Measurements from ENCODE around the gene MTMR12.
A peak's percentile ranks its signal among the peaks of the same experiment; 100 is the strongest.

MTMR12 gene

DNA sequence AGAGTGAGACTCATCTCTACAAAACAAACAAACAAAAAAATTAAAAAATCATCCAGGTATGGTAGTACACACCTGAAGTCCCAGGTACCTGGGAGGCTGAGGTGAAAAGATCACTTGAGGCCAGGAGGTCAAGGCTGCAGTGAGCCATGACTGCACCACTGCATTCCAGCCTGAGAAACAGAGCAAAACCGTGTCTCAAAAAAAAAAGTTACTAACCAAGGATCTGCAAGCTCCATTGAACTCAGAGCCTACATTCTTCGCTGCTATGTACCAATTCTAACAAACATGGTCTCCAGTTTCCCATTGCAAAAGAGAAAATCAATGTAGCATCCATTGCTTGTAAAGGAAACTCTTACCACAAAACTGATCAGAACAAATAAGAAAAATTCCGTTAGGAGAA lies 33.5 kb downstream of the MTMR12 start:
- 97% methylated on average over 3 of the region's 3 CpGs for WGBS (ENCODE audit: insufficient coverage)
- no peak overlapping the region for H3K4me3 ChIP-seq (ENCODE audit: control insufficient read depth in 1 of 7, extremely low read depth in 1 of 7, insufficient read depth in 4 of 7, low read depth in 2 of 7, low read length in 6 of 7)
- DNase-seq = no peak
- peaks cover 0 to 27% (median 12%) of the 10 kb centered on the region in 4 experiments for H3K4me1 ChIP-seq (ENCODE audit: control extremely low read depth in 1 of 4, control insufficient read depth in 4 of 4, insufficient read depth in 4 of 4, low read length in 3 of 4)
- no peaks in the 10 kb centered on the region for H3K9me3 ChIP-seq (ENCODE audit: control extremely low read depth in 1 of 5, control insufficient read depth in 4 of 5, insufficient read depth in 2 of 5, low read depth in 1 of 5, low read length in 4 of 5)
- peaks cover 0 to 11% (median 5%) of the 10 kb centered on the region in 4 experiments for H3K36me3 ChIP-seq (ENCODE audit: control insufficient read depth in 4 of 4, insufficient read depth in 4 of 4, low read length in 3 of 4)
- H3K27me3 ChIP-seq (replicated peaks in 2 of 5; ENCODE audit: control insufficient read depth in 4 of 5, insufficient read depth in 5 of 5, low read length in 4 of 5) = no peaks in the 10 kb centered on the region
- CTCF ChIA-PET = interaction anchor here (1.4 to 1.8 kb wide), 2 partner anchors 25 to 50 kb away, joined by 3 to 5 read pairs; no protein-coding TSS in a partner anchor
- POLR2A ChIA-PET = no interaction called here
- no peak overlapping the region for H3K27ac ChIP-seq (ENCODE audit: insufficient read depth in 1 of 2, low read depth in 1 of 2, low read length in 2 of 2, poor library complexity in 1 of 2, severe bottlenecking in 2 of 2)

GRCh38 chr5:32278406-32278805 lies 34.3 kb downstream of the MTMR12 start:
- 80% methylated on average over 3 of the region's 3 CpGs for WGBS (ENCODE audit: insufficient coverage)
- Histone ChIP-seq H3K4me1 (ENCODE audit: control extremely low read depth in 1 of 4, control insufficient read depth in 4 of 4, insufficient read depth in 4 of 4, low read length in 3 of 4) (peaks cover 0 to 27% (median 12%) of the 10 kb centered on the region in 4 experiments), H3K27me3 (replicated peaks in 2 of 5; ENCODE audit: control insufficient read depth in 4 of 5, insufficient read depth in 5 of 5, low read length in 4 of 5) (no peaks in the 10 kb centered on the region), H3K9me3 (ENCODE audit: control extremely low read depth in 1 of 5, control insufficient read depth in 4 of 5, insufficient read depth in 2 of 5, low read depth in 1 of 5, low read length in 4 of 5) (no peaks in the 10 kb centered on the region), H3K4me3 (ENCODE audit: control insufficient read depth in 1 of 7, extremely low read depth in 1 of 7, insufficient read depth in 4 of 7, low read depth in 2 of 7, low read length in 6 of 7) (no peak overlapping the region), H3K36me3 (ENCODE audit: control insufficient read depth in 4 of 4, insufficient read depth in 4 of 4, low read length in 3 of 4) (peaks cover 2 to 19% (median 9%) of the 10 kb centered on the region in 4 experiments), H3K27ac (ENCODE audit: insufficient read depth in 1 of 2, low read depth in 1 of 2, low read length in 2 of 2, poor library complexity in 1 of 2, severe bottlenecking in 2 of 2) (no peak overlapping the region)
- CTCF ChIA-PET = interaction anchor here (0.6 to 0.7 kb wide), 2 partner anchors 62 to 1729 kb away, joined by 3 read pairs; partner anchors contain the start of gene AMACR
- DNase-seq = peak in 2 of 3 donors; percentile 56 to 57
- POLR2A ChIA-PET = no interaction called here

DNA sequence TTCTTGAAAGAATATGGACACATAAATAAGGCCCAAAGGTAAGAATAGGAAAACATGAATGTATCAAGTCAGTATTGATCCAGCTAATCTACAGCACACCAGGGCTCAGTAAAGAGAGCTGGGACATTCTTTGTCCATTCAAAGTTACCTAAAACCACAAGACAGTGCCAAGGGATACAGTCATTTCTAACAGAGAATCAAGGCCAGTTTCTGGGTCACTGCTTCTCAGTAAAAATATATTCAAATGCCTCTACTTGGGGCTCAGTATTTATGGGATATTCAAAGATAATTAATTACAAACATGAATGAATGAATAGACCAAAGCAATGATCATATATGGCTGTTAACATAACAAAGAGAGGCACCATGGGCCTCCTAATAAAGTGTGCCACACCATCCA lies 34.9 kb downstream of the MTMR12 start:
- Histone ChIP-seq H3K36me3 (ENCODE audit: control insufficient read depth in 4 of 4, insufficient read depth in 4 of 4, low read length in 3 of 4) (peaks cover 2 to 25% (median 12%) of the 10 kb centered on the region in 4 experiments), H3K4me3 (ENCODE audit: control insufficient read depth in 1 of 7, extremely low read depth in 1 of 7, insufficient read depth in 4 of 7, low read depth in 2 of 7, low read length in 6 of 7) (no peak overlapping the region), H3K27me3 (replicated peaks in 2 of 5; ENCODE audit: control insufficient read depth in 4 of 5, insufficient read depth in 5 of 5, low read length in 4 of 5) (no peaks in the 10 kb centered on the region), H3K9me3 (ENCODE audit: control extremely low read depth in 1 of 5, control insufficient read depth in 4 of 5, insufficient read depth in 2 of 5, low read depth in 1 of 5, low read length in 4 of 5) (no peaks in the 10 kb centered on the region), H3K4me1 (ENCODE audit: control extremely low read depth in 1 of 4, control insufficient read depth in 4 of 4, insufficient read depth in 4 of 4, low read length in 3 of 4) (peaks cover 0 to 27% (median 12%) of the 10 kb centered on the region in 4 experiments), H3K27ac (ENCODE audit: insufficient read depth in 1 of 2, low read depth in 1 of 2, low read length in 2 of 2, poor library complexity in 1 of 2, severe bottlenecking in 2 of 2) (no peak overlapping the region)
- ChIA-PET CTCF (interaction anchor here (1.1 kb wide), 1 partner anchor 17 kb away, joined by 3 read pairs; no protein-coding TSS in a partner anchor), POLR2A (no interaction called here)
- no peak for DNase-seq

- ChIA-PET CTCF (interaction anchor here (0.7 to 2.7 kb wide), 5 partner anchors 8 to 51 kb away, joined by 3 to 8 read pairs (median 3); no protein-coding TSS in a partner anchor), POLR2A (no interaction called here)
- H3K36me3 ChIP-seq (ENCODE audit: control insufficient read depth in 4 of 4, insufficient read depth in 4 of 4, low read length in 3 of 4) = peaks cover 2 to 34% (median 16%) of the 10 kb centered on the region in 4 experiments
- H3K27ac ChIP-seq (ENCODE audit: insufficient read depth in 1 of 2, low read depth in 1 of 2, low read length in 2 of 2, poor library complexity in 1 of 2, severe bottlenecking in 2 of 2) = peak overlapping the region in 1 of 2 experiments; percentile 73
- H3K9me3 ChIP-seq (ENCODE audit: control extremely low read depth in 1 of 5, control insufficient read depth in 4 of 5, insufficient read depth in 2 of 5, low read depth in 1 of 5, low read length in 4 of 5) = no peaks in the 10 kb centered on the region
- H3K27me3 ChIP-seq (replicated peaks in 2 of 5; ENCODE audit: control insufficient read depth in 4 of 5, insufficient read depth in 5 of 5, low read length in 4 of 5) = no peaks in the 10 kb centered on the region
- H3K4me3 ChIP-seq (ENCODE audit: control insufficient read depth in 1 of 7, extremely low read depth in 1 of 7, insufficient read depth in 4 of 7, low read depth in 2 of 7, low read length in 6 of 7) = no peak overlapping the region
- H3K4me1 ChIP-seq (ENCODE audit: control extremely low read depth in 1 of 4, control insufficient read depth in 4 of 4, insufficient read depth in 4 of 4, low read length in 3 of 4) = peaks cover 0 to 27% (median 12%) of the 10 kb centered on the region in 4 experiments
- peak; percentile 39 to 88 (median 76) for DNase-seq
- whole genome bisulfite sequencing (ENCODE audit: insufficient coverage) = 67% methylated on average over 3 of the region's 4 CpGs
Measured at GRCh38 chr5:32276173-32276853, 36.4 kb downstream of the MTMR12 start.

- Histone ChIP-seq H3K9me3 (ENCODE audit: control extremely low read depth in 1 of 5, control insufficient read depth in 4 of 5, insufficient read depth in 2 of 5, low read depth in 1 of 5, low read length in 4 of 5) (no peaks in the 10 kb centered on the region), H3K4me1 (ENCODE audit: control extremely low read depth in 1 of 4, control insufficient read depth in 4 of 4, insufficient read depth in 4 of 4, low read length in 3 of 4) (peaks cover 0 to 24% (median 12%) of the 10 kb centered on the region in 4 experiments), H3K4me3 (ENCODE audit: control insufficient read depth in 1 of 7, extremely low read depth in 1 of 7, insufficient read depth in 4 of 7, low read depth in 2 of 7, low read length in 6 of 7) (no peak overlapping the region), H3K27ac (ENCODE audit: insufficient read depth in 1 of 2, low read depth in 1 of 2, low read length in 2 of 2, poor library complexity in 1 of 2, severe bottlenecking in 2 of 2) (no peak overlapping the region), H3K36me3 (ENCODE audit: control insufficient read depth in 4 of 4, insufficient read depth in 4 of 4, low read length in 3 of 4) (peaks cover 2 to 43% (median 23%) of the 10 kb centered on the region in 4 experiments), H3K27me3 (replicated peaks in 2 of 5; ENCODE audit: control insufficient read depth in 4 of 5, insufficient read depth in 5 of 5, low read length in 4 of 5) (no peaks in the 10 kb centered on the region)
- no peak for DNase-seq
- ChIA-PET CTCF (interaction anchor here (1.1 to 2.7 kb wide), 8 partner anchors 9 to 54 kb away, joined by 3 to 8 read pairs (median 4); no protein-coding TSS in a partner anchor), POLR2A (no interaction called here)
- WGBS (ENCODE audit: insufficient coverage) = 100% methylated on average over 2 of the region's 3 CpGs
Measured at GRCh38 chr5:32275396-32275741, 37.4 kb downstream of the MTMR12 start.

DNA sequence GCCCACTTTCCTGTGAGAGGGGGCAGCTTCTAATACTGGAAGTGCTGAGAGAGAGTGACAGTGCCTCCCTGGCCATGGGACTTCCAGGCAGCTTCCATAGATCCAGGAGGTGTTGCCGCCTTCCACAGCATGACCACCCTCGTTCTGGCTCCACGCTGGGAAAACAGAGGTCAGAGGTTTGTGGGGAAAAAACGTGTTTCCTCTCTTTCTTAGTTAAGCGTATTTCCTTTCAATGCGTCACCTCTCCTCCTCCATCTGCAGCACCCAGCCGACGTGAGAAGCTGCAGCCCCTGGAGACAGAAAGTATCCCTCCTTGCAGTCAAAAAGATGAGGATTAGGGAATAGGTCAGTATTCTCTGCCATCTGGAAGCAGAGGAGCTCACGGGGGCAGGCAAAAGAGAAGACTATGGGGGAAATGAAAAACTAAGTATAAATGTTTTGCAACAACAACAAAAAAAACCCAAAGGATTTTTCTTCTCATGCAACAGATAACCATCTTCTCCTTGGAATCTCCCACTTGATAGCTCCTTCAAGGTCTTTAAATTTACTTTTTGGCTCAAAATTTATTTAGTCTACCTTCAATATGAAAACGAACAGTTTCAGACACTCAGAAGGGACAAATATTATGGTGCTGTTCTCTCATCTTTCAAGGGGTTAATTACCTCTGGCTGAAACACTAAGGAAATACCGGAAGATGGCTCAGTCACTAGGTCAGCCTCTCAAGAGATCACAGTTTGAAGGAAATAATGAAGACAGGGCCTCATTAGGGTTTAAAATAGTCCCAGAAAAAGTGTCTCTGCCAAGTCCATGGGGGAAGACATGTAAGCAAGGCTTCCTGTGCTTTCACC lies 38.0 kb downstream of the MTMR12 start:
- Histone ChIP-seq H3K27me3 (replicated peaks in 2 of 5; ENCODE audit: control insufficient read depth in 4 of 5, insufficient read depth in 5 of 5, low read length in 4 of 5) (no peaks in the 10 kb centered on the region), H3K36me3 (ENCODE audit: control insufficient read depth in 4 of 4, insufficient read depth in 4 of 4, low read length in 3 of 4) (peaks cover 7 to 48% (median 26%) of the 10 kb centered on the region in 4 experiments), H3K4me3 (ENCODE audit: control insufficient read depth in 1 of 7, extremely low read depth in 1 of 7, insufficient read depth in 4 of 7, low read depth in 2 of 7, low read length in 6 of 7) (no peak overlapping the region), H3K4me1 (ENCODE audit: control extremely low read depth in 1 of 4, control insufficient read depth in 4 of 4, insufficient read depth in 4 of 4, low read length in 3 of 4) (peaks cover 0 to 24% (median 12%) of the 10 kb centered on the region in 4 experiments), H3K9me3 (ENCODE audit: control extremely low read depth in 1 of 5, control insufficient read depth in 4 of 5, insufficient read depth in 2 of 5, low read depth in 1 of 5, low read length in 4 of 5) (no peaks in the 10 kb centered on the region), H3K27ac (ENCODE audit: insufficient read depth in 1 of 2, low read depth in 1 of 2, low read length in 2 of 2, poor library complexity in 1 of 2, severe bottlenecking in 2 of 2) (no peak overlapping the region)
- ChIA-PET CTCF (interaction anchor here (0.8 to 2.7 kb wide), 8 partner anchors 11 to 54 kb away, joined by 3 to 8 read pairs (median 4); no protein-coding TSS in a partner anchor), POLR2A (interaction anchor here (0.6 kb wide), 1 partner anchor 50 kb away, joined by 4 read pairs; no protein-coding TSS in a partner anchor)
- peak in 1 of 3 donors; percentile 23 for DNase-seq
- WGBS (ENCODE audit: insufficient coverage) = 80% methylated on average over 6 of the region's 11 CpGs

Measured in common myeloid progenitor, CD34-positive (primary cell).